NCI-H526 (cell line): ENCODE data around the gene KNG1.
"Not testable (repeated sequence)": the region's sequence is repeated elsewhere in the genome, so short reads cannot be mapped to it uniquely, and the experiment has no call there.

Experiments
- DNase-seq, 2 experiments: peaks; one replicate each; lab custom pipeline; 2025; lab: John Stamatoyannopoulos, UW

Gene KNG1

DNA sequence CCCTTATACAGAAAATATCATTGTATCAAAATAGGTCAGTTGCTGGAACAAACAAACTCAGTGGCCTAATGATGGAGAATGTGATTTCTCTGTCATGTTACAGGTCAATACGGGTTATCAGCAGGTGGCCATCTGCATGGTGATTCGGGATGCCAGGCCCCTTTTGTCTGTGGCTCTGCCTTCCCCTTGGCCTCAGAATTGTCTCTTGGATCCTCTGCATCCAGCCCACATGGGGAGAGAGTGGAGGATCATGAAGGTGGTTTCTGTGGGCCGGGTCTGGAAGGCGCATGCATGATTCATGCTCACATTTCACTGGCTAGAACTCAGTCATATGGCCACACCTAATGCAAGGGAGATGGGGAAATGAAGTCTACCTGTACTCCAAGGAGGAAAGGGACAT is 6.5 kb upstream of the KNG1 start:
- DNase-seq: not testable (repeated sequence)

DNA sequence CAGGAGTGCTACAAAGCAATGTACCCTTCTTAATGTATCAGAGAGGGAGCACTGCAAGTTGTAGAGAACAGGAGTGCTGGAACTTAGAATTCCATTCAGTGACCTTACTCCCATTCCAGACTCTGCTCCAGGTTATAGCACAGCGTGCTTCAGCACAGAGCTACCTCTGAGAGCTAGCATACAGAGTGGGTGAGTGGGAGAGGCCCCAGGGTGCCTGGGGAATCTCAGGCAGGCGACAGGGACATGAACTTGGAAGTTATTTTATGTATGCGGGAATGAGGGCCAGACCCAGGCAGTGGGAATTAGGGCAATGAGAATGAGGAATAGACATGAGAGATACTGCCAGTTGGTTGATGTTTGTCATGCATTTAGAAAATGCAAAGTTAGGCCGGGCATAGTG is 3.7 kb upstream of the KNG1 start:
- no peak for DNase-seq

DNA sequence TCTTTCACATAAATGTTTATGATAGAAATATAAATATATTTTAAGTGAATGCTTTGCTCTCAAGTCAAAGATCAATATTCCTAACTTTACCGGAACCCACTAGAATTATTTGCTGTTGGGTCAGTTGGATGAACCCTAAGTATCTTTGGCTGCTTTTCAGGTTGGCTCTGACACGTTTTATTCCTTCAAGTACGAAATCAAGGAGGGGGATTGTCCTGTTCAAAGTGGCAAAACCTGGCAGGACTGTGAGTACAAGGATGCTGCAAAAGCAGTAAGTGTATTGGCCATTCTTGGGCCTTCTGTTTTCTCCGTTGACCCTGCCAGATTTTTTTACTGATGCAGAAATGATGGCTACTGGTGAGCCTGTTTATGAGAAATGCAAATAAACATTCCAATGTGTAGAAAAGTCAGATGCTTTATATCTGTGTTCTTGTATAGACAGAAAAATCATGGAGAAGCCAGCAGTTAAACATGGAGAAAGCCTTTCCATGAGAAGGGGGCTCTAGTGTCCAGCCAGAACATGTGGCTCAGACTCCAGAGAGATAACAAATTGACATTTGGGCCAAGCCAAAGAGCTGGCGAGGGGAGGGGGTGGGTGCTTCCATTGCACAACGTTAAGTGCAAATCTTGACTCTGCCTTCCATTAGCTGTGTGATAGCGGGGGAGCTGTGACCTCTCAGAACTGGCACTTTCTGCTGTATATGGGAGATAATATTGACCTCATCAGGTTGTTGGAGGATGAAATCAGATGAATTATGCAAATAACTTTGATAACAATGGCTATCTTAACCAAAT is 3.0 kb downstream of the KNG1 start:
- DNase-seq: no peak

DNA sequence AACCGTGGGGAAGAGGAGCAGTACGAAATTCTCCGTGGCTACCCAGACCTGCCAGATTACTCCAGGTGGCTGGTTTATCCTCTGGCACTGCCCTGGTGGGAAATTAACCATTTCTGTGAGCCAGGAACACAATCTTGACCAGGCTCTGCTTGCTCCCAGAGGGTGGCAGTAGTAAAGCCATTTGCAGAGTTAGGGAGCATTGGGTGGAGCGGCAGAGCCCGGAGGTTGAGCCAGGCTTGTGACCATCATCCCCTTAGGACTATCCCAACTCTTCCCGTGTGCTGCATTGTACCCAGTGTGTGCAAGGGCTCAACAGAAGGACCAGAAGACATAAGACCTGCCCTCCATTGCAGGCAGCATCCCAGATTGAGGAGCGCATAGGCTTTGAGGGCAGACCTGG is 5.3 kb downstream of the KNG1 start:
- no peak for DNase-seq

DNA sequence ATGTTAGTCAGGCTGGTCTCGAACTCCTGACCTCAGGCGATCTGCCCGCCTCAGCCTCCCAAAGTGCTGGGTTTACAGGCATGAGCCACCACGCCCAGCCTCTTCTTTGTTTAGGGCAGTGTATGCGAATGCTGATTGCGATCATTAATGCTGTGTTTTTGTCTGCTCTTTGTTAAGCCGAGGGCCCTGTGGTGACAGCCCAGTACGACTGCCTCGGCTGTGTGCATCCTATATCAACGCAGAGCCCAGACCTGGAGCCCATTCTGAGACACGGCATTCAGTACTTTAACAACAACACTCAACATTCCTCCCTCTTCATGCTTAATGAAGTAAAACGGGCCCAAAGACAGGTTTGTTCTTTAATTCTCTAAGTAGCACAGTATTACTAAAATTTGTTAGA is 7.8 kb downstream of the KNG1 start:
- DNase-seq: no peak

DNA sequence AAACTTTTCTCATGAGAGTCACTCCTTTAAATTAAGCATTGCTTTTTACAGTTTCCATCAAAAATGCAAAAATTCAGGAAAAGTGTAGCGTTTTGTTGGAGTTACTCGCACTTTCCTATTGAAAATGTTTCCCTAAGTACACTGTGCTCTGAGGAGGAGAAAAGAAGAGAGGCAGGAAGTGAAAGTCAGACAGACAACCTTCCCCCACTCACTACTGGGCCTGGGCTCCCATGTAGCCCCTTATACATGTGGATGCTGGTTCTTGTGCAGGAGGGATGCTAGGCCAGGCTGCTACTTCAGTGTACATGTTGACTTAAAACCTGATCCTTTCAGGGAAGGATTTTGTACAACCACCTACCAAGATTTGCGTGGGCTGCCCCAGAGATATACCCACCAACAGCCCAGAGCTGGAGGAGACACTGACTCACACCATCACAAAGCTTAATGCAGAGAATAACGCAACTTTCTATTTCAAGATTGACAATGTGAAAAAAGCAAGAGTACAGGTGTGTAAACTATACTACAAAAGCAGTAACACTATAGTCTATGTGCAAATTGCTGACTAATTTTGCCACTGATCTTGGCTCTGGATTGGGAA is 15.1 kb downstream of the KNG1 start:
- no peak for DNase-seq

DNA sequence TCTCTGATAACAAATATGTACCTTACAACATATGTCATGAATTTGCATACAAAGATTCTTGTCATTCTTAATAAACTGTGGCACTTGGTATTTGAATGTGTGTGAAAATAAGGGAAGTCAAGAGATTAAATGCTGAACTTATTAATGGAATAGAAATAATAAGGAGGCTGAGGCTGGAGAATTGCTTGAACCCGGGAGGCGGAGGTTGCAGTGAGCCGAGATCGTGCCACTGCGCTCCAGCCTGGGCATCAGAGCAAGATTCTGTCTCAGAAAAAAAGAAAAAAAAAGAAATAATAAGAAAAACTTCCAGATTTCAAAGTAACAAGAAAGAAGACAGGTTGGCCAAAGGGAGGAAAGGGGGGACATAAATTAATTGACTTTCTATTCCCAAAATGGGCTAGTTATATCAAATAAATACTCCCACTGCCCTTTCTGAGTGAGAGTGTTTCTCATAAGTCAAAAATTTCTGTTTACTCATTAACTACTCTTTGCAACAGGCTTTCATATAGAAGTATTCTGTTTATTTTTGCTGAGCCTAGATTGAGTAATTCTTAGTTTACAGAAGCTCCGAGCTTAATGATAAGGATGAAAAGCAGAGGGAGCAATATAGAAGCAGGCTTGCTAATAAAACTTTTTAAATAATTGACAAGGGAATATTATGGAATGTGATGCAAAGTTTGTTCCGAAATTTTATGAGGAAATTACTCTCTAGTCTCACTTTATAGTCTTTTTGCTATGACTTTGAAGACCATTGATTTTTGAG is 25.6 kb downstream of the KNG1 start:
- no peak for DNase-seq

DNA sequence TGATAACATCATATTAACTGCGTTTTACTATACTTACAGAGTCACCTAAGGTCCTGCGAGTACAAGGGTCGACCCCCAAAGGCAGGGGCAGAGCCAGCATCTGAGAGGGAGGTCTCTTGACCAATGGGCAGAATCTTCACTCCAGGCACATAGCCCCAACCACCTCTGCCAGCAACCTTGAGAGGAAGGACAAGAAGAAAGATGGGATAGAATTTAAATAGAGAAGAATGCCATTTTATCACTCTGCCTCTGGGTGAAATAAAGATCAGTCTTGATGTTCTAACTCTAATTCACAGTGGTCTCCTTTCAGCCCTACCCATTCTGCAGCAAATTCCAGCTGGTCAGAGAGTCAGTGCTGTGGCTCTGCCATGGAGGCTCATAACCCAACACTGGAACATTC is 26.5 kb downstream of the KNG1 start:
- no peak for DNase-seq

DNA sequence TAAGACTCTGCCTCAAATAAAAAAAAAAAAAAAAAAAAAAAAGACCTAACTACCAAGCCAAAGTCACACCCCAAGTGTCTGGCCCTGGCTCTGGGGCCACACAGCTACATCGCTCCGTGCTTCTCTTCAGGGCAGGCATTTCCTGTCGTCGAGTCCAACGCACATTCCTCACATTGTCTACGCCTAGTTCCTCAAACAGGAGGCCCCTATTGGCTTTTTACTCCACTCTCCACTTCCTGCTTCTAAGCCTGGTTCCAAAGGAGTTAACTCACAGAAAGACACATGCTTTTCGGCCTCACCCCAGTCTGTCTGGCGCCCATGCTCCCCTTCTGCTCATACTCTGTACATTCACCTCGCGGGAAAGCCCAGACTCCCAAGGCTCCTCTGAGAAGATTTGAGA is 28.8 kb downstream of the KNG1 start:
- DNase-seq: no peak

DNA sequence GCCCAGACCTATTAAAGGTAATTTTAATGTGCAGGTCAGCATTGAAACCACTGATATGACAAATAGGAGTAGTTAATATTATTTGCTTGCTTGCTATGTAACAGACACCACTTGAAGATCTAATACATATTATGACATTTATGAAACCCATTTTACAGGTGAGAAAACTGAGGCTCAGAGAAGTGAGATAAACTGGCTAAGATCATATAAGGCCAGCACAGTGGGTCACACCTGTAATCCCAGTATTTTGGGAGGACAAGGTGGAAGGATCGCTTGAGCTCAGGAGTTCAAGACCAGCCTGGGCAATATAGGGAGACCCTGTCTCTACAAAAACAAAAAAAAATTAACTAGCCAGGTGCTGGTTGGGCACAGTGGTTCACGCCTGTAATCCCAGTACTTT is 33.2 kb downstream of the KNG1 start:
- no peak for DNase-seq

DNA sequence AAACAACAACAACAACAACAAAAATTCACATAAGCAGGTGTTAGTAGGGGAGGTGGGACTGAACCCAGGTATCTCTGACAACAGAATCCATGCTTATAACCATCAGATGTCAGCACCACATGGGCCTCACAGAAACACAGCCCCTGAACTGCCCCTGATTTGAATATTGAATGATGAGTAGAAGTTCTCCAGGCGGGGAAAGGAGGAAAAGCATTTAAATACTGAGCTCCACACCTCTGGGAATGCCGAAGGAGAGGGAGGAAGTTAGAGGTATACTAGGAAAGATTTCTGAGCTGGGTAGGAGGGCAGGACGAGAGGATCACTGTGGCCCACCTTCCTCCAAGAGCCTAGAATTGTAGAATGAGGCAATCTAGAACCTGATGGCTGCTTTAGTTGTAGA is 34.3 kb downstream of the KNG1 start:
- DNase-seq: peak; percentile 29 to 57

DNA sequence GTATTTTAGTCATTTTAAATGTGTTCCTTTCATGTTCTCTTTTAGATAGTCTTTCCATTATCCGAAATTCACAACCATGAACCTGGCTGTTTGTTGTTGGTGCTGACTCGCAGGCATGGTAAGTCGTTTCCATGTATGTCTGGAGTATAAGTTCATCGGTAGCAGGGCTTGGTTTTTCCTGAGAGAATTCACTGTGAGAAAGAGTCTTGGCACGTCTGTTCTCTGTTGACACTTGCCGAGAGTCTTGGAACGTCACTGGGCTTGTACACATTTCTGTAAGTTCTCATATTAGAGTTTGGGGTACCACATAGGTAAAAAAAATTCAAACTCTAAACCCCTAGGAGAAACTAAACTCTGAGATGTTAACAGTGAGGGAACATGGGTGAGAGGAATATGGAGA is 36.8 kb downstream of the KNG1 start:
- DNase-seq: no peak

DNA sequence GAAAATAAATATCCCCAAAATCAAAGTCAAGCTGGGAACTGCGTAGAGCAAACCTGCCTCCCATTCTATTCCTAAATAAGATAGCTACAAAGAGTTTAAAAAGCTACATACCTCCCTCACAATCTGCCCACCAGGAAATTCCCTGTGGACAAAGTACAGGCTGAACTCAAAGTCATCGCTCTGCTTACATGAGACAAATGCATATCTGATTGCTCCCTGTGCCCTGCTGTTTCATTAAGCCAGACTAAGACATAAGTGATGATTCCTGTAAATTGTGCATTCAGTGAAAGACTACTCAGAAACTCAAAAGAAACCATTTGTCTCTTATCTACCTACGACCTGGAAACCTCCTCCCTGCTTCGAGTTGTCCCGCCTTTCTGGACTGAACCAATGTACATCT is 37.7 kb downstream of the KNG1 start:
- DNase-seq: no peak

DNA sequence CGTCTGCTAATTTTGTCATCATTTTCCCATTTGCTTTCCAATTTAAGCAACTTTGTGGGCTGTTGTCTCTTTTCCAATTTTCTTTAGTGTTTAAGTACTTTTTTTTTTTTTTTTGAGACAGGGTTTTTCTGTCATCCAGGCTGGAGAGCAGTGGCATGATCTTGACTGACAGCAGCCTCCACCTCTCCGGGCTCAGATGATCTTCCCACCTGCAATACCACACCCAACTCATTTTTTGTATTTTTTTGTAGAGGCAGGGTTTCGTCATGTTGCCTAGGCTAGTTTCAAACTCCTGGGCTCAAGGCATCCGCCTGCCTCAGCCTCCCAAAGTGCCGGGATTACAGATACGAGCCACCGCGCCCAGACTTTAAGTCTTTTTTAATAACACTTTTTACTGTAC is 40.1 kb downstream of the KNG1 start:
- DNase-seq: no peak

DNA sequence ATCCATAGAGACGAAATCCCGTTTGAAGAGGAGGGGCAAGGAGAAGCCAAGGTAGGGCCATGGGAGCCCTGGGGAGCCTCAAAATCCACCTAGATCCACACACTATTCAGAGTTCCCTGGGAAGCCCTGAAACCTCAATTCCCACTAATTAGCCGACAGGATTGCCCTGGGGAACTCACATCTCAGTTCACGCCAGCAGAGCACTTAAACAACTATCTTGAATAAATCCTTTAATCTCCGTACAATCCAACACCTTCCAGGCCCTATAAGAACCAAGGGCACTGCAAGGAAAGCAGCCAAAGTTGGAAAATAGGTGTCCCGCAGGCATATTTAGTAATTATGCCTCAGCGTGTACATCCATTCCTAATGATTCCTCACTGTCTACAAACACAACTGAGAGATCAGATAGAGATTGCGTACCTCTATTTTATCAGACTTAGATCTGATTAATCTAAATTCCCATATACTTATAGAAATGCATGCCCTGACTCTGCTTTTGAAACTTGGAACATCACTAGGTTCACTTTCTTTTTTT is 40.6 kb downstream of the KNG1 start:
- no peak for DNase-seq

DNA sequence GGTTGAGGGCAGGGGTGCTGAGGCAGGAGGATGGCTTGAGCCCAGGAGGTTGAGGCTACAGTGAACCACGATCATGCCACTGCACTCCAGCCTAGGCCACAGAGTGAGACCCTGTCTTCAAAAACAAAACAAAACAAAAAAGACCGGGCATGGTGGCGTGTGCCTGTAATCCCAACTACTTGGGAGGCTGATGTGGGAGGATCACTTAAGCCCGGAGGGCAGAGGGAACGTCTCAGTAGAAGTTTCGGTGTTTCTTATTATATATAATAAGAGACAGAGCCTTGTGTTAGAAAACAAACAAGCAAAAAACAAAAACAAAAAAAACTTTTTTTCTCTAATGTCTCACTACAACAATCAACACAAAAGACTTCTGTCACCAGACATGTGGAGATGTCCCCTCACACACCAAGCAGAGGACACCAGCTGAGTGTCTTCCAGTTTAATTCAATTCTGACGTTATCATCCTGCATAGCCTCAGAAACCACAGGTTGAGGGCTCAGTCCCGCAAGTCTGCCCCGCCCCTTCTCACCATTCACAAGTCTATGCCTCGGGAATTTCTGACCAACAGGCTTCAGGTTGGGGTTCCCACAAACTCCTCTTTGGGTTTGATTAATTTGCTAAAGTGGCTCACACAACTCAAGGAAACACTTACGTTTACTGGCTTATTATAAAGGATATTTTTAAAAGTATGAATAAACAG is 42.2 kb downstream of the KNG1 start:
- DNase-seq: no peak

DNA sequence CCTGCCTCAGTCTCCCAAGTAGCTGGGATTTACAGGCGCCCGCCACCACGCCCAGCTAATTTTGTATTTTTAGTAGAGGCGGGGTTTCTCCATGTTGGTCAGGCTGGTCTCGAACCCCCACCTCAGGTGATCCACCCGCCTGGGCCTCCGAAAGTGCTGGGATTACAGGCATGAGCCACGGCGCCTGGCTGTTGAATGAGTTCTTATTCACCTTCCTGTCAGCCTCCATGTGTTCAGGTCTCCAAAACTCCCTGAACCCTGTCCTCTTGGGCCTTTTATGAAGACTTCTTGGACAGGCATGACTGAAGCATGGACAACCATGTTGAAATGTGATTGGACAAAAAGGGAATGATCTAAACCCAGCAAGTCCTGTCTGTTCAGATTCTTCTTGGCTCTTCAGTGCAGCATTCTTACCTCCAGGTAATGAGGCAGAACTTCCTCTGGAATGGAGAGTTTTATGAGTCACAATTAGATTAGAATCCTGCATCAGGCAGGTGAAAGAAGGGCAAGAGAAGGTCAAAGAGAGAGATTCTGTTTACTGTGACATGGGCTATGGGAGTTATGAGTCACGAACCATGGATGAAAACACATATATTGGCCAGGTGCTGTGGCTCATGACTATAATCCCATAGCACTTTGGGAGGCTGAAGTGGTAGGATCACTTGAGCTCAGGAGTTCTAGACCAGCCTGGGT is 43.1 kb downstream of the KNG1 start:
- DNase-seq: no peak

DNA sequence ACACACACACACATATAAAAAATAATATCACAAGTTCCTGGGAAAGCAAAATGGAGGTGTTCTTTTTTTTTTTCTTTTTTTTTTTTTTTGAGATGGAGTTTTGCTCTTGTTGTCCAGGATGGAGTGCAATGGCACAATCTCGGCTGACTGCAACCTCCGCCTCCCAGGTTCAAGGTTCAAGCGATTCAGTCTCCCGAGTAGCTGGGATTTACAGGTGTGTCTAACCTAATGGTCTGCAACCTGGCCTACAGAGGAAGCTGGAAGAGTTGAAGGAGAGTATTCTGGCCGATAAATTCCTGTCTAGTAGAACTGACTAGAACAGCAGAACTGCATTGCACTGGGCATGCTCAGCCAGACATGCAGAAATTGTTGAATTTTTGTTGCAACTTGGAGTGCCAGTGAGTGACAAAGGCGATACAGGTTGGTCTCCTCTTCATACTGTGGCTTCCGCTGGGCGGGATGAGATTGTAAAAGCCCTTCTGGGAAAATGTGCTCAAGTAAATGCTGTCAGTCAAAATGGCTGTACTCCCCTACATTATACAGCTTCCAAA is 43.8 kb downstream of the KNG1 start:
- no peak for DNase-seq

DNA sequence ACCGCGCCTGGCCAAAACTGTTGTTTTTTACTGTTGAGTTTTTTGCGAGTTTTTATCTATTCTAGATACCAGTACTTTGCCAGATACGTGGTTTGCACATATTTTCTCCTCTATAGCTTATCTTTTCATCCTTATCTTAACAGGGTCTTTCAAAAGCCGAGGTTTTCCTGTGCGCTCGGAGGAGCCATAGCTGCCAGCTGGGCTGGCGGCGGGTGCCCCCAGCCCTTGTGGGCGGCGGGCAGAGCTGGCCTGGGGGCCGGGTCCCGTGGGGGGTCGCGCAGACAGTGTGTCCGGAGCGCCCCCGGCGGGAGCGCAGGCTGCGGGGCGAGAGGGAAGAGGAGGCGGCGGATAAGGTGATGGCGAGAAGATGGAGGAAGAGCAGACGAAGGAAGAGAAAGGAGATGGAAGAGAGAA is 55.1 kb downstream of the KNG1 start:
- DNase-seq: no peak

DNA sequence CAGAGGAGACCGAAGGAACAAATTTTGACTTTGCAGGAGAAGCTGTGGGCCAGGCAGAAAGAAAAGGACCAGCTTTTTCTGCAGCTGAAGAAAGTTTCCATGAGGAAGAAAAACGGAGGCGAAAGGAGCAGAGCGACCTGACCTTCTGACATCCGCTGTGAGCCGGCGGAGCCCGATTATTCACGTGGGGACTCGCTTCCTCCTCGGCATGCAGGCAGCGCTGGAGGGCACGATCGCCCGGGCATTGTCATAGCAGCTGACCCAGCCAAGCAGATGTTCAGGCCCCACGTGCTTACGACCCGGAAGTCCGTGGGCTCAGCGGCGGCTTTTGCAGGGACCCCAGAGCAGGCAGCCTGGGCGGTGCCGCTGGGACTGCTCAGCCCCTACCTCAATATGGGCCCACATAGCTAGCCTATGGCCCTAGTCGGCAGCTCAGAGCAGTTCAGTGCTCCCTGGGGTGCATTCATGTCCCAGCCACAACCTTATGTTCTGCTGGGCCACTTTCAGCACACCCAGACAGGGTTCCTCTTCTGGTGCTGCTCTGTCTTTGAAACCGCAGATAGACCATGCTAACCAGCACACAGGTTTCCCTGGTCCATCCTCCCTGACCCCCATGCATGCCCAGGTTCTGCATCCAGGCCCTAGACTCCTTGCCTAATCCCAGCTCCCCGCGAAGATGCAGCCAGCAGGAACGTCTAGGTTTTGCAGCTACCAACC is 55.7 kb downstream of the KNG1 start:
- no peak for DNase-seq

DNA sequence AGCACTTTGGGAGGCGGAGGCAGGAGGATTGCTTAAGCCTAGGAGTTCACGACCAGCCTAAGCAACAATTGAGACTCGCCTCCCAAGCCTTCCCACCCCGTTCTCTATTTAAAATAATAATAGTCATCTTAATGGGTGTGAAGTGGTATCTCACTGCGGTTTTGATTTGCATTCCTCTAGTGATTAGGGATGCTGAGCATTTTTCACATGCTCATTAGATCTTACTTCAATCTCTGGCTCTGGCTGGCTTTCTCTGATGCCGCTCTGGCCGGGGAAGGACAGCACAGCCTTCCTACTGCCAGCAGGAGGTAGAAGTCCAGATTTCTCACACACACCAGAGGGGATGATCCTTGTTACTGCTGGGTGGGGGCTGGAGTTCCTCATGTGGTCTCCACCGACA is 58.8 kb downstream of the KNG1 start:
- no peak for DNase-seq
